ENCODE measurements around the gene ZNF366.

Gene ZNF366

GRCh38 chr5:72539038-72539437 is 31.8 kb upstream of the ZNF366 start:
- TF ChIP-seq CTCF (IDR thresholded peaks at IDR 0.05; ENCODE audit: low read depth, low read length, missing control alignments), result no peak
- no peak overlapping the region for H3K4me3 ChIP-seq (replicated peaks; ENCODE audit: low read depth, low read length)
- no peak for DNase-seq (ENCODE audit: extremely low read depth, low read depth)

GRCh38 chr5:72537166-72537565 is 30.0 kb upstream of the ZNF366 start:
- H3K4me3 ChIP-seq (replicated peaks; ENCODE audit: low read depth, low read length), result no peak overlapping the region
- no peak for DNase-seq (ENCODE audit: extremely low read depth, low read depth)
- no peak for TF ChIP-seq CTCF (IDR thresholded peaks at IDR 0.05; ENCODE audit: low read depth, low read length, missing control alignments)

- DNase-seq (ENCODE audit: extremely low read depth, low read depth), result no peak
- TF ChIP-seq CTCF (IDR thresholded peaks at IDR 0.05; ENCODE audit: low read depth, low read length, missing control alignments), result no peak
These were observed 24.4 kb upstream of the ZNF366 start for GRCh38 chr5:72531496-72532190.

GRCh38 chr5:72530196-72530595 is 23.0 kb upstream of the ZNF366 start:
- no peak for DNase-seq (ENCODE audit: extremely low read depth, low read depth)
- no peak for TF ChIP-seq CTCF (IDR thresholded peaks at IDR 0.05; ENCODE audit: low read depth, low read length, missing control alignments)
- no peak overlapping the region for H3K4me3 ChIP-seq (replicated peaks; ENCODE audit: low read depth, low read length)

More at GRCh38 chr5:72531496-72532190, 24.4 kb upstream of the ZNF366 start:
- no peak overlapping the region for H3K4me3 ChIP-seq (replicated peaks; ENCODE audit: low read depth, low read length)

- no peak for TF ChIP-seq CTCF (IDR thresholded peaks at IDR 0.05; ENCODE audit: low read depth, low read length, missing control alignments)
- no peak overlapping the region for H3K4me3 ChIP-seq (replicated peaks; ENCODE audit: low read depth, low read length)
- no peak for DNase-seq (ENCODE audit: extremely low read depth, low read depth)
These were observed 22.2 kb upstream of the ZNF366 start for GRCh38 chr5:72529383-72529782.

GRCh38 chr5:72525816-72526215 is 18.6 kb upstream of the ZNF366 start:
- no peak for DNase-seq (ENCODE audit: extremely low read depth, low read depth)
- no peak for TF ChIP-seq CTCF (IDR thresholded peaks at IDR 0.05; ENCODE audit: low read depth, low read length, missing control alignments)
- H3K4me3 ChIP-seq (replicated peaks; ENCODE audit: low read depth, low read length), result no peak overlapping the region

Data from HFF-Myc (cell line).